Measurements from ENCODE around the gene CERS6. TPM values are rescaled to one million over a fixed set of nuclear protein-coding genes. Genes with fewer than 3 reads are reported as not detected.

Gene CERS6
- polyA plus RNA-seq, 1 donor (not counting 4 experiments of a cell fraction or from before 2014, with no cell fraction given), result 19.5 TPM

- Histone ChIP-seq H3K9me1 (ENCODE audit: control insufficient read depth, extremely low read depth, insufficient read depth, low read length) (no peaks in the 10 kb centered on the region), H3K27me3 (ENCODE audit: control insufficient read depth, extremely low read depth, insufficient read depth, low read length) (no peaks in the 10 kb centered on the region), H3K9ac (ENCODE audit: control insufficient read depth, extremely low read depth, insufficient read depth, low read length) (no peak overlapping the region), H3K9me3 (ENCODE audit: control insufficient read depth, low read depth, low read length) (no peaks in the 10 kb centered on the region), H3K79me2 (ENCODE audit: control insufficient read depth, insufficient read depth, low read length) (no peaks in the 10 kb centered on the region), H3K4me2 (ENCODE audit: control insufficient read depth, extremely low read depth, insufficient read depth, low read depth, low read length) (no peak overlapping the region), H3K27ac (ENCODE audit: control insufficient read depth, insufficient read depth, low read length) (no peak overlapping the region), H3K36me3 (ENCODE audit: control insufficient read depth in 2 of 2, extremely low read depth in 1 of 2, insufficient read depth in 2 of 2, low read length in 2 of 2) (no peaks in the 10 kb centered on the region), H2AFZ (ENCODE audit: control insufficient read depth, low read length) (no peak overlapping the region), H4K20me1 (ENCODE audit: control insufficient read depth, extremely low read depth, insufficient read depth, low read length) (no peaks in the 10 kb centered on the region), H3K4me3 (ENCODE audit: control insufficient read depth in 2 of 3, extremely low read depth in 1 of 3, insufficient read depth in 2 of 3, low read depth in 1 of 3, low read length in 3 of 3) (no peak overlapping the region), H3K4me1 (ENCODE audit: control insufficient read depth, extremely low read depth, insufficient read depth, low read length) (peaks cover 11% of the 10 kb centered on the region)
- TF ChIP-seq CTCF (optimal IDR thresholded peaks at IDR 0.05 in 1 of 3, IDR thresholded peaks at IDR 0.05 in 1 of 3, conservative IDR thresholded peaks at IDR 0.05 in 1 of 3; ENCODE audit: extremely low read depth in 1 of 3, insufficient read depth in 2 of 3, low read length in 3 of 3), result no peak
- TF ChIP-seq EZH2 (IDR thresholded peaks at IDR 0.05; ENCODE audit: low read length), result no peak
- dilution Hi-C loops (cut with MboI; ENCODE audit: extremely low pct_ligation_motif_present, low sequenced_read_pairs), result no loop called here
- no peak for FAIRE-seq
- no peak for DNase-seq (ENCODE audit: low read depth, low spot score)
Measured at GRCh38 chr2:168703926-168704325, 247.9 kb downstream of the CERS6 start.

GRCh38 chr2:168705534-168706470 lies 249.7 kb downstream of the CERS6 start:
- Histone ChIP-seq H3K27ac (ENCODE audit: control insufficient read depth, insufficient read depth, low read length) (no peak overlapping the region), H3K4me2 (ENCODE audit: control insufficient read depth, extremely low read depth, insufficient read depth, low read depth, low read length) (no peak overlapping the region), H3K4me1 (ENCODE audit: control insufficient read depth, extremely low read depth, insufficient read depth, low read length) (peaks cover 7% of the 10 kb centered on the region), H3K9me1 (ENCODE audit: control insufficient read depth, extremely low read depth, insufficient read depth, low read length) (no peaks in the 10 kb centered on the region), H3K9me3 (ENCODE audit: control insufficient read depth, low read depth, low read length) (no peaks in the 10 kb centered on the region), H3K79me2 (ENCODE audit: control insufficient read depth, insufficient read depth, low read length) (no peaks in the 10 kb centered on the region), H2AFZ (ENCODE audit: control insufficient read depth, low read length) (no peak overlapping the region), H3K4me3 (ENCODE audit: control insufficient read depth in 2 of 3, extremely low read depth in 1 of 3, insufficient read depth in 2 of 3, low read depth in 1 of 3, low read length in 3 of 3) (no peak overlapping the region), H4K20me1 (ENCODE audit: control insufficient read depth, extremely low read depth, insufficient read depth, low read length) (no peaks in the 10 kb centered on the region), H3K27me3 (ENCODE audit: control insufficient read depth, extremely low read depth, insufficient read depth, low read length) (no peaks in the 10 kb centered on the region), H3K9ac (ENCODE audit: control insufficient read depth, extremely low read depth, insufficient read depth, low read length) (no peak overlapping the region), H3K36me3 (ENCODE audit: control insufficient read depth in 2 of 2, extremely low read depth in 1 of 2, insufficient read depth in 2 of 2, low read length in 2 of 2) (no peaks in the 10 kb centered on the region)
- peak in 1 of 3 experiments; percentile 36 for TF ChIP-seq CTCF (optimal IDR thresholded peaks at IDR 0.05 in 1 of 3, IDR thresholded peaks at IDR 0.05 in 1 of 3, conservative IDR thresholded peaks at IDR 0.05 in 1 of 3; ENCODE audit: extremely low read depth in 1 of 3, insufficient read depth in 2 of 3, low read length in 3 of 3)
- TF ChIP-seq EZH2 (IDR thresholded peaks at IDR 0.05; ENCODE audit: low read length), result no peak
- DNase-seq (ENCODE audit: low read depth, low spot score), result no peak
- FAIRE-seq, result peak; percentile 78
- dilution Hi-C loops (cut with MboI; ENCODE audit: extremely low pct_ligation_motif_present, low sequenced_read_pairs), result no loop called here
